ENCODE measurements around the gene VWA5A.

GRCh38 chr11:124194293-124195188 lies 79.3 kb downstream of the VWA5A start:
- TF ChIP-seq, protein P1, sequence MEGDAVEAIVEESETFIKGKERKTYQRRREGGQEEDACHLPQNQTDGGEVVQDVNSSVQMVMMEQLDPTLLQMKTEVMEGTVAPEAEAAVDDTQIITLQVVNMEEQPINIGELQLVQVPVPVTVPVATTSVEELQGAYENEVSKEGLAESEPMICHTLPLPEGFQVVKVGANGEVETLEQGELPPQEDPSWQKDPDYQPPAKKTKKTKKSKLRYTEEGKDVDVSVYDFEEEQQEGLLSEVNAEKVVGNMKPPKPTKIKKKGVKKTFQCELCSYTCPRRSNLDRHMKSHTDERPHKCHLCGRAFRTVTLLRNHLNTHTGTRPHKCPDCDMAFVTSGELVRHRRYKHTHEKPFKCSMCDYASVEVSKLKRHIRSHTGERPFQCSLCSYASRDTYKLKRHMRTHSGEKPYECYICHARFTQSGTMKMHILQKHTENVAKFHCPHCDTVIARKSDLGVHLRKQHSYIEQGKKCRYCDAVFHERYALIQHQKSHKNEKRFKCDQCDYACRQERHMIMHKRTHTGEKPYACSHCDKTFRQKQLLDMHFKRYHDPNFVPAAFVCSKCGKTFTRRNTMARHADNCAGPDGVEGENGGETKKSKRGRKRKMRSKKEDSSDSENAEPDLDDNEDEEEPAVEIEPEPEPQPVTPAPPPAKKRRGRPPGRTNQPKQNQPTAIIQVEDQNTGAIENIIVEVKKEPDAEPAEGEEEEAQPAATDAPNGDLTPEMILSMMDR (IDR thresholded peaks at IDR 0.05; ENCODE audit: low read depth, low read length): no peak
- TF ChIP-seq EZH2phosphoT487 (IDR thresholded peaks at IDR 0.05; ENCODE audit: low read depth): no peak

Data from OCI-LY3 (cell line).